K562 (cell line): Measurements from ENCODE around the gene AFF1. TPM values are rescaled to one million over a fixed set of nuclear protein-coding genes. Genes with fewer than 3 reads are reported as not detected.

Experiments used
- ADNP ChIP-seq: fragments of 200-800 bp; sonication (Bioruptor generic); IDR thresholded peaks from 2 replicates; pipeline ENCODE4 v1.6.1; 2016; ENCODE audit warnings: missing genetic modification characterization, missing compliant biosample characterization
- CXXC5 ChIP-seq: fragments of 250-450 bp; sonication (Bioruptor Pico); IDR thresholded peaks from 2 replicates; pipeline ENCODE4 v1.8.0; 2022; ENCODE audit warnings: inconsistent platforms, mild to moderate bottlenecking, moderate library complexity
- DPF2 ChIP-seq: fragments of 450-650 bp; IDR thresholded peaks from 2 replicates; pipeline ENCODE4 v1.6.1; 2016
- EP300 ChIP-seq: IDR thresholded peaks from 2 replicates; pipeline ENCODE4 v1.6.1; 2012; ENCODE audit warnings: low read length, improper control_type of control experiment
- HDAC6 ChIP-seq: IDR thresholded peaks from 2 replicates; pipeline ENCODE4 v1.6.1; 2012; ENCODE audit warnings: low read depth, mild to moderate bottlenecking, control low read depth, inconsistent platforms, low read length, moderate library complexity
- HOXB6 ChIP-seq: fragments of 250-450 bp; sonication (Bioruptor Pico); IDR thresholded peaks from 2 replicates; pipeline ENCODE4 v1.5.1; 2022; ENCODE audit warnings: mild to moderate bottlenecking, borderline replicate concordance
- MAZ ChIP-seq, 2 experiments: fragments of 450-650 bp in 1 of 2; sonication (generic) in 1 of 2; formaldehyde crosslinking; IDR thresholded peaks in 1 of 2; conservative IDR thresholded peaks in 1 of 2; 2 replicates each; pipeline versions ENCODE4 v1.4.0 to v1.5.0; 2020; ENCODE audit warnings: mild to moderate bottlenecking in 1 of 2, missing genetic modification reagents in 1 of 2
- MYC ChIP-seq, 2 experiments: fragments of 250-450 bp in 1 of 2; sonication (Bioruptor Pico) in 1 of 2; IDR thresholded peaks; 2 replicates each; pipeline versions ENCODE4 v1.5.1 to v1.6.1; 2012 to 2021; ENCODE audit warnings: low read depth in 2 of 2, borderline replicate concordance in 1 of 2, improper control_type of control experiment in 1 of 2, low read length in 1 of 2, mild to moderate bottlenecking in 1 of 2, moderate library complexity in 1 of 2
- NFATC3 ChIP-seq: fragments of 450-650 bp; IDR thresholded peaks from 2 replicates; pipeline ENCODE4 v1.6.1; 2017; ENCODE audit warnings: mild to moderate bottlenecking
- PHF20 ChIP-seq: fragments of 450-650 bp; IDR thresholded peaks from 2 replicates; pipeline ENCODE4 v1.6.1; 2018; ENCODE audit not compliant: partially characterized antibody
- POLR2AphosphoS2 ChIP-seq: IDR thresholded peaks from 2 replicates; pipeline ENCODE4 v1.6.1; 2012; ENCODE audit warnings: low read length, improper control_type of control experiment
- POLR2H ChIP-seq: IDR thresholded peaks from 2 replicates; pipeline ENCODE4 v1.6.1; 2016; ENCODE audit warnings: missing genetic modification characterization, low read depth, mild to moderate bottlenecking, control low read depth, missing compliant biosample characterization, moderate library complexity
- RB1 ChIP-seq: fragments of 450-650 bp; IDR thresholded peaks from 2 replicates; pipeline ENCODE4 v1.6.1; 2017; ENCODE audit warnings: low read depth, mild to moderate bottlenecking
- SMARCA4 ChIP-seq: fragments of 450-650 bp; IDR thresholded peaks from 2 replicates; pipeline ENCODE4 v1.6.1; 2016
- SMARCA5 ChIP-seq: fragments of 450-650 bp; IDR thresholded peaks from 2 replicates; pipeline ENCODE4 v1.6.1; 2016
- TAF1 ChIP-seq: IDR thresholded peaks from 2 replicates; pipeline ENCODE4 v1.6.1; 2011; ENCODE audit warnings: mild to moderate bottlenecking, low read length, moderate library complexity; ENCODE audit not compliant: insufficient read depth, control insufficient read depth, severe bottlenecking; ENCODE audit errors: extremely low read depth
- TCF7L2 ChIP-seq: fragments of 150-350 bp; IDR thresholded peaks from 2 replicates; pipeline ENCODE4 v1.6.1; 2016; ENCODE audit warnings: low read depth, mild to moderate bottlenecking, low read length, moderate library complexity
- TEAD4 ChIP-seq, 2 experiments: sonication (generic) in 1 of 2; formaldehyde crosslinking in 1 of 2; IDR thresholded peaks; 2 replicates each; pipeline versions ENCODE4 v1.6.1 to v1.8.0; 2012 to 2022; ENCODE audit warnings: borderline replicate concordance in 1 of 2, inconsistent platforms in 1 of 2, low read length in 1 of 2, mild to moderate bottlenecking in 1 of 2, missing genetic modification reagents in 1 of 2
- TRIM24 ChIP-seq, 2 experiments: fragments of 450-650 bp; IDR thresholded peaks; 2 replicates each; pipeline ENCODE4 v1.6.1; 2016
- ZNF384 ChIP-seq: IDR thresholded peaks from 2 replicates; pipeline ENCODE4 v1.6.1; 2012; ENCODE audit warnings: low read depth, low read length, improper control_type of control experiment
- polyA plus RNA-seq, 8 experiments: library from polyadenylated mRNA; depleted of rRNA in 4 of 8; stranded (reverse) in 5 of 8; unstranded in 3 of 8; fragments of >200 nt; fragmentation: Nextera tagmentation in 2 of 8; fragmentation: Illumina TruSeq in 1 of 8; extraction: Ambion mirVana in 2 of 8; extraction: Trizol in 1 of 8; gene quantifications; 2 replicates each; pipeline versions ENCODE4 v1.2.1 to v1.2.3, GENCODE V29; 2011 to 2014; ENCODE audit warnings: inconsistent platforms in 1 of 8, missing spikeins in 1 of 8
- total RNA-seq, 7 experiments: library from RNA; depleted of rRNA in 6 of 7; stranded (reverse); fragments of >200 nt in 6 of 7; fragmentation: Illumina TruSeq in 2 of 7; extraction: Trizol in 2 of 7; gene quantifications; 2 replicates each; pipeline versions ENCODE4 v1.2.1 to v1.2.3, GENCODE V29; 2011 to 2021; ENCODE audit warnings: low replicate concordance in 1 of 7
- TF ChIP-seq, protein P1 (sequence below): fragments of 450-650 bp; IDR thresholded peaks from 2 replicates; pipeline ENCODE4 v1.6.1; 2018; ENCODE audit not compliant: partially characterized antibody
- TF ChIP-seq, protein P2 (sequence below), 3 experiments: IDR thresholded peaks in 2 of 3; conservative IDR thresholded peaks in 1 of 3; 2 replicates each; pipeline ENCODE4 v1.5.1; 2011 to 2012; ENCODE audit warnings: low read length in 3 of 3, mild to moderate bottlenecking in 3 of 3, control low read depth in 2 of 3, improper control_type of control experiment in 1 of 3, inconsistent platforms in 1 of 3, low read depth in 1 of 3, mixed read lengths in 1 of 3, moderate library complexity in 1 of 3; ENCODE audit not compliant: insufficient read depth in 2 of 3

The AFF1 gene
- total and polyA plus RNA-seq, 9 of the 15 experiments (the other 6 are each of a cell fraction or from before 2014, with no cell fraction given): 4.1 to 47.5 (median 17.2) TPM

DNA sequence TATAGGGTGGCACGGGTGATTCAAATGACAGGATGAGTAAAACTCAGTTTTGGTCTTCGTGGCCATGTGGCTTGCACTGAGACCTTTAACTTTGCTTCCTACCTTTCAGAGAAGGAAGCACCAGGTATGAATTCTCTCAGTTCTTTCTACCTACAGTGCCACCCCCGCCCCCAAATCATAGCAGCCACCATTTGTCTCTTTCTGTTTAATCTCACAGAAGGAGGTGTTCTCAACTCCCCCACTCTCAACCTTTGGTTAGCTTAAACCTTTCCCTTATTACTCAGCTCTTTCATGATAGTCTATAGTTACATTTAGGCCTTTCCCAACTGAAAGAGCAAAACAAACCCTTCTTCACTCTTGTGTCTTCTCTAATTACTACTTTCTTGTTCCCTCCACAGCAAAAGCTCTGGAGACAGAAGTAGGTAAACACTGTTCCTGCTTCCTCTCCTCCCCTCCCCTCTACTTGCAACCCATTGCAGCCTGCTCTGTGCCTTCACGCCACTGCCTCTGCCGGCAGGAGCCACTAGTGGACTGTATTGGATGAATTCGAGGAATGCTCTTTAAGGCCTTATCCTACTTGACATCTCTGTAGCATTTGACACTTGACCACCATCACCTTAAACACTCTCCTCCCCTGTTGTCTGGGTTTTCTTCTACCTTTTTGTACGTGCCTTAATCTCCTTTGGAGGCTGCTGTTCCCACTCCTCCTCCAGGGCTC is 123.7 kb downstream of the AFF1 start (continued):
- TF ChIP-seq MYC (IDR thresholded peaks at IDR 0.05; ENCODE audit: low read depth, low read length) (peak; percentile 52; the same call in 1 of the 2 replicates), MYC (CRISPR knock-in tag; IDR thresholded peaks at IDR 0.05; ENCODE audit: borderline replicate concordance, low read depth) (no peak), EP300 (peak; percentile 22; the same call in 1 of the 2 replicates), POLR2H (tag) (no peak), MAZ (CRISPR knock-in tag; conservative IDR thresholded peaks at IDR 0.05 in 1 of 2, IDR thresholded peaks at IDR 0.05 in 1 of 2) (peak in 1 of 2 experiments; percentile 66; a peak in 1 of 4 replicates), HOXB6 (no peak), DPF2 (peak; percentile 56), TCF7L2 (no peak), ADNP (no peak), SMARCA5 (no peak), PHF20 (no peak), HDAC6 (no peak), TRIM24 (IDR thresholded peaks at IDR 0.05) (peak in 1 of 2 experiments; percentile 45; a peak in 1 of 4 replicates), TAF1 (no peak), CXXC5 (CRISPR knock-in tag) (0 out of 2 replicates have a peak, but pooled peaks have one; percentile 16), TEAD4 (IDR thresholded peaks at IDR 0.05; ENCODE audit: low read length) (peak; percentile 76), TEAD4 (CRISPR knock-in tag; IDR thresholded peaks at IDR 0.05; ENCODE audit: borderline replicate concordance) (no peak), RB1 (0 out of 2 replicates have a peak, but pooled peaks have one; percentile 29), NFATC3 (0 out of 2 replicates have a peak, but pooled peaks have one; percentile 30), ZNF384 (0 out of 2 replicates have a peak, but pooled peaks have one; percentile 23), SMARCA4 (peak; percentile 65), POLR2AphosphoS2 (no peak)
- TF ChIP-seq, protein P1, sequence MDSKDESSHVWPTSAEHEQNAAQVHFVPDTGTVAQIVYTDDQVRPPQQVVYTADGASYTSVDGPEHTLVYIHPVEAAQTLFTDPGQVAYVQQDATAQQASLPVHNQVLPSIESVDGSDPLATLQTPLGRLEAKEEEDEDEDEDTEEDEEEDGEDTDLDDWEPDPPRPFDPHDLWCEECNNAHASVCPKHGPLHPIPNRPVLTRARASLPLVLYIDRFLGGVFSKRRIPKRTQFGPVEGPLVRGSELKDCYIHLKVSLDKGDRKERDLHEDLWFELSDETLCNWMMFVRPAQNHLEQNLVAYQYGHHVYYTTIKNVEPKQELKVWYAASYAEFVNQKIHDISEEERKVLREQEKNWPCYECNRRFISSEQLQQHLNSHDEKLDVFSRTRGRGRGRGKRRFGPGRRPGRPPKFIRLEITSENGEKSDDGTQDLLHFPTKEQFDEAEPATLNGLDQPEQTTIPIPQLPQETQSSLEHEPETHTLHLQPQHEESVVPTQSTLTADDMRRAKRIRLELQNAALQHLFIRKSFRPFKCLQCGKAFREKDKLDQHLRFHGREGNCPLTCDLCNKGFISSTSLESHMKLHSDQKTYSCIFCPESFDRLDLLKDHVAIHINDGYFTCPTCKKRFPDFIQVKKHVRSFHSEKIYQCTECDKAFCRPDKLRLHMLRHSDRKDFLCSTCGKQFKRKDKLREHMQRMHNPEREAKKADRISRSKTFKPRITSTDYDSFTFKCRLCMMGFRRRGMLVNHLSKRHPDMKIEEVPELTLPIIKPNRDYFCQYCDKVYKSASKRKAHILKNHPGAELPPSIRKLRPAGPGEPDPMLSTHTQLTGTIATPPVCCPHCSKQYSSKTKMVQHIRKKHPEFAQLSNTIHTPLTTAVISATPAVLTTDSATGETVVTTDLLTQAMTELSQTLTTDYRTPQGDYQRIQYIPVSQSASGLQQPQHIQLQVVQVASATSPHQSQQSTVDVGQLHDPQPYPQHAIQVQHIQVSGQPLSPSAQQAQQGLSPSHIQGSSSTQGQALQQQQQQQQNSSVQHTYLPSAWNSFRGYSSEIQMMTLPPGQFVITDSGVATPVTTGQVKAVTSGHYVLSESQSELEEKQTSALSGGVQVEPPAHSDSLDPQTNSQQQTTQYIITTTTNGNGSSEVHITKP: peak; percentile 40
- TF ChIP-seq, protein P2, sequence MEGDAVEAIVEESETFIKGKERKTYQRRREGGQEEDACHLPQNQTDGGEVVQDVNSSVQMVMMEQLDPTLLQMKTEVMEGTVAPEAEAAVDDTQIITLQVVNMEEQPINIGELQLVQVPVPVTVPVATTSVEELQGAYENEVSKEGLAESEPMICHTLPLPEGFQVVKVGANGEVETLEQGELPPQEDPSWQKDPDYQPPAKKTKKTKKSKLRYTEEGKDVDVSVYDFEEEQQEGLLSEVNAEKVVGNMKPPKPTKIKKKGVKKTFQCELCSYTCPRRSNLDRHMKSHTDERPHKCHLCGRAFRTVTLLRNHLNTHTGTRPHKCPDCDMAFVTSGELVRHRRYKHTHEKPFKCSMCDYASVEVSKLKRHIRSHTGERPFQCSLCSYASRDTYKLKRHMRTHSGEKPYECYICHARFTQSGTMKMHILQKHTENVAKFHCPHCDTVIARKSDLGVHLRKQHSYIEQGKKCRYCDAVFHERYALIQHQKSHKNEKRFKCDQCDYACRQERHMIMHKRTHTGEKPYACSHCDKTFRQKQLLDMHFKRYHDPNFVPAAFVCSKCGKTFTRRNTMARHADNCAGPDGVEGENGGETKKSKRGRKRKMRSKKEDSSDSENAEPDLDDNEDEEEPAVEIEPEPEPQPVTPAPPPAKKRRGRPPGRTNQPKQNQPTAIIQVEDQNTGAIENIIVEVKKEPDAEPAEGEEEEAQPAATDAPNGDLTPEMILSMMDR (IDR thresholded peaks at IDR 0.05 in 2 of 3, conservative IDR thresholded peaks at IDR 0.05 in 1 of 3; ENCODE audit: insufficient read depth in 2 of 3, low read depth in 1 of 3, low read length in 3 of 3): peak; percentile 64 to 73 (median 68)
